Measurements from ENCODE around the gene LRFN2.

Gene LRFN2

DNA sequence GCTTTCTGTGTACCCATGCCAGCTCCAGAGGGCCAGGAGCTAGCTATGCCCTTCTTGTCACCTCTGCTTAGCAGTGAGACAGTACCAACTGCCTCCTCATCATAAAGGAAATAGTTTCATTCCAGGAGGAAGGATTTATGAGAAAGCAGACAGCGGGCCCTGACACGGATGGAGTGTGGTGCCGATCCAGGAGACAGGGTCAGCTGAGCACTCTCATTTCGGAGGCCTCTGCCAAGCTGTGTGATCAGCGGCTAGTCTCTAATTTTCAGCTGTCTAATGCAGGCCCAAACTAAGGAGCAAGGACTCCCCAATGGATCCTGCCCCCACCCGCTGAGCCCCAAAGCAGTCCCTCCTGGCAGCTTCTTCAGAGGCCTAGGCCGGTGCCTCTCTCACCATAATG lies 103.1 kb downstream of the LRFN2 start:
- Histone ChIP-seq H3K4me1 (no peaks in the 10 kb centered on the region), H3K4me3 (no peak overlapping the region), H3K36me3 (replicated peaks) (no peaks in the 10 kb centered on the region), H3K9me3 (no peaks in the 10 kb centered on the region), H3K27me3 (ENCODE audit: low read depth) (no peaks in the 10 kb centered on the region)
- no peak for DNase-seq (ENCODE audit: low spot score in 2 of 2)
- in situ Hi-C loops (cut with MboI; ENCODE audit: low sequenced_read_pairs) = no loop called here

DNA sequence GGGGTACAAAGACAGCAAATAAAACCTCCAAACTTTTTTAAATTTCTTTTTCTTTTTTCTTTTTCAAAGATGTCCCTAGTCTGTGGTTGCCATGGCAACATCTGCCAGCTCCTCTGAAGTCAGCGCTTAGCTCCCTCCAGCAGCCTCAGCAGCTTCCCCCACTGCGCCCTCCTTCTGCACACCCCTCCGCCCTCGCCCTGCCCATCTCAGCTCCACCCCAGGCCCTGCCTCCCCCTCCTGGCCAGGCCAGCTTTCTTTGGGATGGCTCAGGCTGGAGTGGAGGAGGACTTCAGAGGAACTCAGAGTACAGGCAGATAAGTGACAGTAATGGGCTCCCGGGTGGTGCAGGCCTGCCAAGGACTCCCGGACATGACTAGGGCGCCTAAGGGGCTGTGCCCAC lies 104.6 kb downstream of the LRFN2 start:
- Histone ChIP-seq H3K36me3 (replicated peaks) (no peaks in the 10 kb centered on the region), H3K27me3 (ENCODE audit: low read depth) (no peaks in the 10 kb centered on the region), H3K4me3 (no peak overlapping the region), H3K9me3 (no peaks in the 10 kb centered on the region), H3K4me1 (no peaks in the 10 kb centered on the region)
- no peak for DNase-seq (ENCODE audit: low spot score in 2 of 2)
- in situ Hi-C loops (cut with MboI; ENCODE audit: low sequenced_read_pairs) = no loop called here

DNA sequence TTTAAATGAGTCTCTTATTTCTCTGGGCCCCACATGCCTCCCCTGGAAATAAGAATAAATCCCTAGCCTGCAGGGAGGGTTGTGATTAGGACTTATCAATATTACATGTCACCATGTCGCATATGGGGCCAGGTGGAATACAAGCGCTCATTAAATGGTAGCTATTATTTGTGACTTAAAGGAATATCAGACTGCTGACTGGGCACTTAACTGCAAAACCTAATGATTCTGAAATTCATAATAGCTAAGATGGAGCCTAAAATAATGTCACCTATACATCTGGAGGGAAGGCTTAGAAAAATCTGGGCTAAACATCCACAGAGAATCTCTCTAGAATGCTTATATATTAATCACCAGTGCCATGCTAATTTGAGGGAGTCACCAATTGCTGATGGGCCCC lies 106.5 kb downstream of the LRFN2 start:
- no peaks in the 10 kb centered on the region for H3K9me3 ChIP-seq
- H3K4me1 ChIP-seq = no peaks in the 10 kb centered on the region
- DNase-seq (ENCODE audit: low spot score in 2 of 2) = no peak
- no peaks in the 10 kb centered on the region for H3K27me3 ChIP-seq (ENCODE audit: low read depth)
- H3K4me3 ChIP-seq = no peak overlapping the region
- in situ Hi-C loops (cut with MboI; ENCODE audit: low sequenced_read_pairs) = no loop called here
- H3K36me3 ChIP-seq (replicated peaks) = no peaks in the 10 kb centered on the region

DNA sequence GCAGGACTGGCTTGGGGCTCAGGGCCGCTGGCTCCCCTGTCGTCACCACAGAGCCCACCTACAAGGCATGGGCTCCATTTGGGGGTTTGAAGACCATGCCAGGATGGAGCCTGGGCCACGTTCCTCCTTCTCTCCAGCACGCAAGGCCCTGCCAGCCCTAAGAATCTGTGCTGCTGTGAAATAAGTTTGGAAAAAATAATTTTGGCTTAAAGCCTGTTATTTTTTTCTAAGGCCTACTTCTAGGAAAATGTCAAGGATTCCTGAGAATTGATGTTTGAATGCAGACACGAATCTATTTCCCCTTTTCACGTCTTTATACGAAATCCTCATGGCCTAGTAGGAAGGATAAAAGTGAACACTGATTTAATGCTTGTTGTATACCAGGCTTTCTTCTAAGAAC lies 107.5 kb downstream of the LRFN2 start:
- Histone ChIP-seq H3K9me3 (no peaks in the 10 kb centered on the region), H3K4me1 (no peaks in the 10 kb centered on the region), H3K4me3 (no peak overlapping the region), H3K27me3 (ENCODE audit: low read depth) (no peaks in the 10 kb centered on the region), H3K36me3 (replicated peaks) (no peaks in the 10 kb centered on the region)
- no peak for DNase-seq (ENCODE audit: low spot score in 2 of 2)
- in situ Hi-C loops (cut with MboI; ENCODE audit: low sequenced_read_pairs) = no loop called here

DNA sequence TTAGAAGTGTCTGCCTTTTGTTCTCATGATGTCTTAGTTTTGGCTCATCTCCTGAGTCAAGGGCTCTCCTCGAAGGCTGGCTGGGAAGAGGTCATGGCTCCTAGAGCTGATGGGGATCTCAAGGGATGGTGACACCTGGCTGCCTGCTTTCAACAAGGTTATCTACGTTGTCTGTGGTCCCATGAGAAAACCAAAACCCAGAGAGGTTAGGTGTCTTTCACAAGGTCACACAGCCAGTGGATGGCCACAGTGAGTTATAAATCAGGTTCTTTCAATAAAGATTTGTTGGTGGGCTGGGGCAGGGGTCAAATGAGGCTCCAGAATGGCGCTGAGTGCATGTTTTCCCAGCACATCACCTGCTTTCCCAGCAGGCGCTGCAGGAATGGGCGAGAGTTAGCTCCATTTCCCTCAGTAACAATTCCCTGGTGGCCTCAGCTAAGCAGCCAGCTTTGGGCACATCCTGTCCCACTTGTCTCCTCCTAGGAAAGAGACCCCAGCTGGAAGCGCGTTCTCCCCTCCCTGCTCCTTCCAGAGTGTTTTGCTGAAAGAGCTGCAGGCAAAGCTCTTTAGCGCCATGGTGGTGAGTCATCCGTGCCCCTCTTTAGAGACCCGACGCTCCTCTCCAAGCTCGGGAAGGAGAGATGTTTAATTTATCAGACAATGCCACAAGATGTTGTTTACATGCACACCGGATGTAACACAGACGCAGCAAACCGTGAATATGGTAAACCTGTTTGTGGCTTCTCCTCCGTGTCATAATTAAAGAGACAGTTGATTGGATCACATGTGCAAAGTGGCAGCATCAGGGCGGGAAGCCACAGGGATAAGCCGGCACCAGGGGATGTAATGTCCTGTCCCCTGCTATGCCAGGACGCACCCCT lies 109.7 kb downstream of the LRFN2 start:
- Histone ChIP-seq H3K4me3 (no peak overlapping the region), H3K27me3 (ENCODE audit: low read depth) (no peaks in the 10 kb centered on the region), H3K9me3 (no peaks in the 10 kb centered on the region), H3K4me1 (no peaks in the 10 kb centered on the region), H3K36me3 (replicated peaks) (no peaks in the 10 kb centered on the region)
- in situ Hi-C loops (cut with MboI; ENCODE audit: low sequenced_read_pairs) = no loop called here
- DNase-seq (ENCODE audit: low spot score in 2 of 2) = no peak

DNA sequence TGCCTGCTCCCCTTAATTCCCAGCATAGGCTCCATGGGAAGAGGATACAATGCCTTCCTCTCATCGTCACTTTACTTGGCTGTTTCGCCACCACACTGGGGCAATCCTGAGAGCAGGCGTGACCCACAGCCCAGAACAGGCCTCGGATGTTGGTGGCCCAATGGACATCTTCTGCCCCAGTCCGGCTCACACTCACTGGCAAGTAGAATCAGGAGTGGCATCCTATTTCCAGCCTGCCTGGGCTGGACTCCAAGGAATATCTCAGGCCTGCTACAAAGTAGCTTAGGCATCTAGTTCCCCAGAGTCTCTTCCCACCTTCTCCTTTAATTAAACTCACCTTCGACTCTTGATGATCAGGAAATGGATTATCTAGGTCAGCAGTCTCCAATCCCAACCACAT lies 110.5 kb downstream of the LRFN2 start:
- in situ Hi-C loops (cut with MboI; ENCODE audit: low sequenced_read_pairs) = no loop called here
- Histone ChIP-seq H3K36me3 (replicated peaks) (no peaks in the 10 kb centered on the region), H3K4me1 (no peaks in the 10 kb centered on the region), H3K27me3 (ENCODE audit: low read depth) (no peaks in the 10 kb centered on the region), H3K4me3 (no peak overlapping the region), H3K9me3 (no peaks in the 10 kb centered on the region)
- DNase-seq (ENCODE audit: low spot score in 2 of 2) = no peak

DNA sequence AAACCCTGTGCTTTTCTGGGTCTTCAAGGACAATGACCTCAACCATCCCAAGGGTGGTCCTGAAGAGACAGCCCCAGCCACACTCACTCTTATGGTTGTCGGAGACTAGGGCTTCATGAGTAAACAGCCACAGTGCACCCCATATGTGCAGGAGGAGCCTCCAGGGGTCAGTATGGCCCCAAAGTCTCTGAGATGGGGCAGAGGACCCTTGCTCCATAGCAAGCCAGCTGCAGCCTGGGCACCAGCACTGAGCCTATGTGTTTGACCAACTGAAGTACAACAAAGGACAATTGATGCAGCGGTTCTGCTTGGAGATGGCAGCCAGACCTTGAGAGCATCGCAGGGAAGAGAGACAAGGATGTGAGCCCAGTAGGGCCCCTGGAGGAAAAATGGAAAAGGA lies 112.2 kb downstream of the LRFN2 start:
- H3K4me3 ChIP-seq = no peak overlapping the region
- no peaks in the 10 kb centered on the region for H3K36me3 ChIP-seq (replicated peaks)
- H3K27me3 ChIP-seq (ENCODE audit: low read depth) = no peaks in the 10 kb centered on the region
- DNase-seq (ENCODE audit: low spot score in 2 of 2) = no peak
- in situ Hi-C loops (cut with MboI; ENCODE audit: low sequenced_read_pairs) = no loop called here
- no peaks in the 10 kb centered on the region for H3K4me1 ChIP-seq
- no peaks in the 10 kb centered on the region for H3K9me3 ChIP-seq

DNA sequence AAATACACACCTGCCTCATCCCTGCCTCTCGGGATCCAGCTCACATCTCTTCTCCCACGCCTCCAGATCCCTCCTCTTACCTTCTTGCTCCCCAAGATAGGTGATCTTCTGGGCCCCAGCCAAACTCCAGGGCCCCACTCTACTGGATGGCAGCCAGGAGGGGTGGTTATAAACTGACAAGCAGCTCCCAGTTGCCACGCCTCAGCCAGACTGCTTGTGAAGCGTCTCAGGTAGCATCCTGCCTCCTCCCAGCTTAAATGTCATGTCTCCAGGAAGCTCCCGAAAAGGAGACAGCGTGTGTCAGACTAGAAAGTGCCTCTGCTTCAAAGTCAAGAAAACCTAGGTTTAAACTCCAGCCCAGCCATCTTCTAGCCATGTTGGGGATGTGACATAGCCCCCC lies 114.1 kb downstream of the LRFN2 start:
- H3K4me1 ChIP-seq = no peaks in the 10 kb centered on the region
- no peak overlapping the region for H3K4me3 ChIP-seq
- in situ Hi-C loops (cut with MboI; ENCODE audit: low sequenced_read_pairs) = no loop called here
- H3K27me3 ChIP-seq (ENCODE audit: low read depth) = no peaks in the 10 kb centered on the region
- no peaks in the 10 kb centered on the region for H3K36me3 ChIP-seq (replicated peaks)
- no peaks in the 10 kb centered on the region for H3K9me3 ChIP-seq
- no peak for DNase-seq (ENCODE audit: low spot score in 2 of 2)

DNA sequence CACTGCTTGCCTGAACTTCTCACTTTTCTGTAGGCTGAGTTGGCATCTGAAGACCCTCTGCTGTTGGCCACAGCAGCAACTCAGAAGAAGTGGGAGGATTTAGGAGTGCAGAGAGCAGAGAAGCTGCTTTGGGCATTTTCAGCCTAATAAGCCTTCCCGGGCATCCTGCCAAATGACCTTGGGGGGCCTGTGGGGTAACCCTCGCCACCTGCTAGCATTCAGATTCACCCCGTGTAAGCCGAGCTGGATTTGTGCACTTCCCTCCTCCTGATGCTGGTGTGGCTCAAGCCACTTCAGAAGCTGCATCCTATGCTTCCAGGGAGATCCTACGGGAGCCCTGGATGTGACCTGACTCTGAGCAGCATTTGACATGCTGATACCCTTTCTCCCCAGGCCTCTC lies 114.8 kb downstream of the LRFN2 start:
- Histone ChIP-seq H3K4me3 (no peak overlapping the region), H3K4me1 (no peaks in the 10 kb centered on the region), H3K27me3 (ENCODE audit: low read depth) (no peaks in the 10 kb centered on the region), H3K36me3 (replicated peaks) (no peaks in the 10 kb centered on the region), H3K9me3 (no peaks in the 10 kb centered on the region)
- DNase-seq (ENCODE audit: low spot score in 2 of 2) = no peak
- in situ Hi-C loops (cut with MboI; ENCODE audit: low sequenced_read_pairs) = no loop called here

DNA sequence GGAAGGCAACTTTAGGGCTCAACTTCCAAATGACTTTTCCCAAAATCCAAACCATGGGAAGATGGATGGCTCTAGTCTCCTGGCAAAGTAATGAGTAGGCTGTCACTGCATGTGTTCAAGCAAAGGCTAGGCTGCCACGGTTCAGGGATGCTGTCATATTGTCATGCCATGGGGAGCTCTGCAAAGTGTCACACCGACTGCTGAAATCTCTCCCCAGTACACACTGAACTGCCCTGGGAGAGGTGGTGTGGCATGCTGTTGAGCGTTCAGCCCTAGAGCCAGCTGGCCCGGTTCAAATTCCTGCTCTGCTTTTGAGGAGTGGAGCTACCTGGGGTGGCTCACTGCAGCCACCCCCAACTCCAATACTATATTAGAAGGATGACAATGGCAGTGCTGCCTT lies 115.9 kb downstream of the LRFN2 start:
- Histone ChIP-seq H3K4me3 (no peak overlapping the region), H3K36me3 (replicated peaks) (no peaks in the 10 kb centered on the region), H3K27me3 (ENCODE audit: low read depth) (no peaks in the 10 kb centered on the region), H3K9me3 (no peaks in the 10 kb centered on the region), H3K4me1 (no peaks in the 10 kb centered on the region)
- in situ Hi-C loops (cut with MboI; ENCODE audit: low sequenced_read_pairs) = no loop called here
- DNase-seq (ENCODE audit: low spot score in 2 of 2) = no peak

DNA sequence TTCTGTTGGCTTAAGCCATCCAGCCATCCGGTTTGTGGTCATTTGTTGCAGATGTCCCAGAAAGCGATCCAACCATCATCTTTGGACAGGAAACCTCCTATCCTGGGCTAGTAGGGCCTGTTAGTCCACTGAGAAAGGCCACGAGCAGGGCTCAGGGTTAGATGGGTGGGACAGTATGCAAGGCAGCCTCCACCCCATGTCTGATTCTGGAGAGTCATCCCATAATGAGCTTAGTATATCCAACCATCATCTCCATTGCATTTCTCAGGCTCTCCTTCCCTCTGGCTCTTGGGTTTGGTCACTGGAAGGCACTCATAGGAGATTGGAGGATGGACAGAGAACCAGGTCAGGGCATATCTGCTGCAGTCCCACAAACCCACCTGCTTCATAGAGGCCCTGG lies 117.8 kb downstream of the LRFN2 start:
- DNase-seq (ENCODE audit: low spot score in 2 of 2) = no peak
- Histone ChIP-seq H3K36me3 (replicated peaks) (no peaks in the 10 kb centered on the region), H3K4me3 (no peak overlapping the region), H3K9me3 (no peaks in the 10 kb centered on the region), H3K27me3 (ENCODE audit: low read depth) (no peaks in the 10 kb centered on the region), H3K4me1 (no peaks in the 10 kb centered on the region)
- in situ Hi-C loops (cut with MboI; ENCODE audit: low sequenced_read_pairs) = no loop called here

DNA sequence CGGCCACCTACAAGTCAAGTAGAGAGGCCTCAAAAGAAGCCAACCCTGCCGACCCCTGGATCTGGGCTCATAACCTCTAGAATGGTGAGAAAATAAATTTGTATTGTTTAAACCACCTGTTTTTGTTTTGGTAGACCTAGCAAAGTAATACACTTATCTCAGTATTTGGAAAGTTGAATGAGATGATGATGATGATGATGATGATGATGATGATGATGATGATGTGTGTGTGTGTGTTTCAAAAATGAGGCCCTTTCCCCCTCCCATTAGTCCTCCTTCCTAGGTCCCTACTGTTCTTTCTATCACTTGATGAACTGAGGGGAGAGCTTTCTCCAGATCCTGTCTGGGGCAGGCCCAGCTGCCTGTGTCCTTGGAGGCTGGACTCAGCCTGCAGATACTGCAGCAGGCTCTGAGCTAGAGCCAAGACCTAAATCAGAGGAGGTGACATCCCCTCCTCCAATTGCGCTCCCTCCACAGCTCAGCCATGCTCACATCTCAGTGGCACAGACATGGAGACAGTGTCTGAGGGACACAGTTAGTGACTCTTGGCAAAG lies 120.1 kb downstream of the LRFN2 start:
- Histone ChIP-seq H3K27me3 (ENCODE audit: low read depth) (no peaks in the 10 kb centered on the region), H3K4me1 (no peaks in the 10 kb centered on the region), H3K4me3 (no peak overlapping the region), H3K9me3 (no peaks in the 10 kb centered on the region), H3K36me3 (replicated peaks) (no peaks in the 10 kb centered on the region)
- DNase-seq (ENCODE audit: low spot score in 2 of 2) = no peak
- in situ Hi-C loops (cut with MboI; ENCODE audit: low sequenced_read_pairs) = no loop called here

DNA sequence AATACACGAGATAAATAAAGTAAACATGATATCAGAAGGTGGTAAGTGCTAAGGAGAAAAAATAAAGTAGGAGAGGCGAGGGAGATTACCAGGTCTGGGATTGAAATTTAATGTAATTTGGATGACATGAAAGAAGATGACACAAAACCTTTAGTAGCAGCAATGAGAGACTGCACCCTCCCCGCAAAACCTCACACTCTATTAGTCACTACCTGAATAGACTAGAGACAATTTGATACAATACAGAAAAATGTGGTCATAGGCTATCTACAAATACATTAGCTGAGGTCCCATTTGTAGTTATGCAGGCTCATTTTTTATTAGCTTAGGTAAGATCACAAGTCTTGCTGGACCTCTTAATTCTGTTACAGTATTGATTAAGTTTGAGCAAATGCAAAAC lies 125.5 kb downstream of the LRFN2 start:
- Histone ChIP-seq H3K9me3 (no peaks in the 10 kb centered on the region), H3K4me3 (no peak overlapping the region), H3K27me3 (ENCODE audit: low read depth) (no peaks in the 10 kb centered on the region), H3K4me1 (no peaks in the 10 kb centered on the region), H3K36me3 (replicated peaks) (no peaks in the 10 kb centered on the region)
- in situ Hi-C loops (cut with MboI; ENCODE audit: low sequenced_read_pairs) = no loop called here
- no peak for DNase-seq (ENCODE audit: low spot score in 2 of 2)

DNA sequence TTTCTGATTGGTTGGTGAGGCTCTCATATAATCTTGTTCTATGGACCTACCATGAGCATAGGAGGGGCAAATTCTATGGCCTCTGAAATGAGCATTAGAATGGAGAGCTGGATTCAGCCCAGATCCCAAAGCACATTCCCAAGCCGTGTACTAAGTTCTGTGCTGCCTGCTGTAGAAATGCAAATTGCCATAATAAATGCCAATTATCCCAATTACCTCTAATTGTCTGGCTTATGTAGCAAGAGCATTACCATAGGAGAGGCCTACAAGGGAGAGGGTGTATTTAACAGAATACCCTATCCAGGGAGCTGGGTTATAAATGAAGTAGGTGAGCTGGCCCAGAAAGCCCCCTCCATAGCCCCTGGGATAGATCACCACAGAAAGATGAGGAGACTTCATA lies 126.8 kb downstream of the LRFN2 start:
- H3K9me3 ChIP-seq = no peaks in the 10 kb centered on the region
- in situ Hi-C loops (cut with MboI; ENCODE audit: low sequenced_read_pairs) = no loop called here
- no peaks in the 10 kb centered on the region for H3K27me3 ChIP-seq (ENCODE audit: low read depth)

DNA sequence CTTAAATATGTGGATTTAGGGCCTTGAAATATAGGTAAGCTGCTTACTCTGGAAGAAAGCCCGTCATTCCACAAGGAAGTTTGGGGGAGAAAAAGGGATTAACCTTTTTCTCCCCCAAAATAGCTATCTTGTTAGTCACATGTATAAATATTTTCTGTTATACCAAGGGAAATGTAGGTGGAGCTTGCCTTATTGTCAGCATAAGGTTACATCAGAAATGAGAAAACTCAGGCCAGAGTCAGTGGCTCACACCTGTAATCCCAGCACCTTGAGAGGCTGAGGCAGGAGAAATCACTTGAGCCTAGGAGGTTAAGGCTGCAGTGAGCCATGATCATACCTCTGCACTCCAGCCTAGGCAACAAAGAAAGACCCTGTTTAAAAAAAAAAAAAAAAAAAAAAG lies 129.9 kb downstream of the LRFN2 start:
- H3K4me3 ChIP-seq = no peak overlapping the region
- in situ Hi-C loops (cut with MboI; ENCODE audit: low sequenced_read_pairs) = no loop called here
- H3K4me1 ChIP-seq = no peaks in the 10 kb centered on the region
- no peaks in the 10 kb centered on the region for H3K27me3 ChIP-seq (ENCODE audit: low read depth)
- no peaks in the 10 kb centered on the region for H3K9me3 ChIP-seq
- H3K36me3 ChIP-seq (replicated peaks) = no peaks in the 10 kb centered on the region
- no peak for DNase-seq (ENCODE audit: low spot score in 2 of 2)

More for the DNA sequence above, 126.8 kb downstream of the LRFN2 start:
- no peak overlapping the region for H3K4me3 ChIP-seq
- DNase-seq (ENCODE audit: low spot score in 2 of 2) = peak in 1 of 2 experiments; percentile 2
- H3K36me3 ChIP-seq (replicated peaks) = no peaks in the 10 kb centered on the region
- no peaks in the 10 kb centered on the region for H3K4me1 ChIP-seq

All from HAP-1 (cell line).